ENCODE measurements around the gene SHISAL2A. TPM values are rescaled to one million over a fixed set of nuclear protein-coding genes. Genes with fewer than 3 reads are reported as not detected.

Gene SHISAL2A
- total and polyA plus RNA-seq, 10 of the 15 experiments (the other 5 are each of a cell fraction or from before 2014, with no cell fraction given): 0.18 to 0.67 (median 0.45) TPM

- H3K79me2 ChIP-seq (ENCODE audit: control insufficient read depth, insufficient read depth, low read length): no peaks in the 10 kb centered on the region
- H3K27me3 ChIP-seq (replicated peaks in 1 of 2; ENCODE audit: control insufficient read depth in 2 of 2, insufficient read depth in 2 of 2, low read length in 1 of 2): no peaks in the 10 kb centered on the region
- TF ChIP-seq ZNF207 (IDR thresholded peaks at IDR 0.05; ENCODE audit: borderline replicate concordance) (no peak), SP1 (IDR thresholded peaks at IDR 0.05; ENCODE audit: low read depth, low read length) (no peak), MYC (IDR thresholded peaks at IDR 0.05; ENCODE audit: insufficient read depth, insufficient read length, insufficient replicate concordance, low read length, severe bottlenecking) (no peak), ELK1 (IDR thresholded peaks at IDR 0.05; ENCODE audit: low read depth, low read length) (no peak), MLLT1 (IDR thresholded peaks at IDR 0.05) (no peak), CTCF (IDR thresholded peaks at IDR 0.05 in 2 of 3, conservative IDR thresholded peaks at IDR 0.05 in 1 of 3; ENCODE audit: control insufficient read depth in 2 of 3, extremely low read depth in 1 of 3, insufficient read depth in 1 of 3, low read depth in 3 of 3, low read length in 3 of 3) (no peak), MTA3 (IDR thresholded peaks at IDR 0.05; ENCODE audit: borderline replicate concordance, low read length) (no peak), CHD1 (IDR thresholded peaks at IDR 0.05; ENCODE audit: low read depth, low read length) (no peak), SMAD5 (IDR thresholded peaks at IDR 0.05; ENCODE audit: low read depth) (no peak), STAT3 (IDR thresholded peaks at IDR 0.05; ENCODE audit: low read depth, low read length) (no peak)
- H3K4me2 ChIP-seq (ENCODE audit: control insufficient read depth, insufficient read depth): no peak overlapping the region
- ChIA-PET RAD21 (ENCODE audit: unreplicated experiment) (no interaction called here), CTCF (no interaction called here), SMC1A (ENCODE audit: uncharacterized antibody, unreplicated experiment) (interaction anchor here (1.2 to 3.0 kb wide), 2 partner anchors 10 to 21 kb away, joined by 3 to 26 read pairs; no protein-coding TSS in a partner anchor), POLR2A (interaction anchor here (0.7 to 0.9 kb wide), 2 partner anchors 16 to 82 kb away, joined by 3 to 4 read pairs; no protein-coding TSS in a partner anchor)
- ATAC-seq: no peak
- H3K9me3 ChIP-seq (replicated peaks; ENCODE audit: control insufficient read depth, insufficient read depth, low read length): no peaks in the 10 kb centered on the region
- no peak overlapping the region for H2AFZ ChIP-seq (ENCODE audit: control insufficient read depth, low read depth, low read length)
- no peak overlapping the region for H3K27ac ChIP-seq (ENCODE audit: control insufficient read depth, insufficient read depth)
- H3K36me3 ChIP-seq (ENCODE audit: control insufficient read depth in 2 of 2, insufficient read depth in 2 of 2, low read length in 1 of 2): no peaks in the 10 kb centered on the region
- DNase-seq (ENCODE audit: low read depth, low spot score): no peak
- no peak overlapping the region for H3K9ac ChIP-seq (ENCODE audit: control insufficient read depth, insufficient read depth, low read length)
- no peak for FAIRE-seq
- intact Hi-C loops (cut with micrococcal nuclease; ENCODE audit: unreplicated experiment) (no loop called here), in situ Hi-C loops (cut with MboI) (no loop called here)
- H3K4me1 ChIP-seq (ENCODE audit: control insufficient read depth, insufficient read depth, low read length): peaks cover 5% of the 10 kb centered on the region
- WGBS (ENCODE audit: insufficient coverage, insufficient replicate concordance, low lambda C conversion rate, missing lambda C conversion rate): 74% methylated on average over 3 of the region's 3 CpGs
- H4K20me1 ChIP-seq (ENCODE audit: control insufficient read depth, insufficient read depth): no peaks in the 10 kb centered on the region
- BruUV-seq (replicated peaks): no TSS peak
- H3K4me3 ChIP-seq: no peak overlapping the region
These were observed 24.7 kb downstream of the SHISAL2A start for GRCh38 chr1:52657702-52658101.
